ENCODE measurements around the gene EIF2B5. TPM values are rescaled to one million over a fixed set of nuclear protein-coding genes. Genes with fewer than 3 reads are reported as not detected.

The EIF2B5 gene
- total and polyA plus RNA-seq, 9 of the 15 experiments (the other 6 are each of a cell fraction or from before 2014, with no cell fraction given), result 19.1 to 92.4 (median 74.0) TPM

DNA sequence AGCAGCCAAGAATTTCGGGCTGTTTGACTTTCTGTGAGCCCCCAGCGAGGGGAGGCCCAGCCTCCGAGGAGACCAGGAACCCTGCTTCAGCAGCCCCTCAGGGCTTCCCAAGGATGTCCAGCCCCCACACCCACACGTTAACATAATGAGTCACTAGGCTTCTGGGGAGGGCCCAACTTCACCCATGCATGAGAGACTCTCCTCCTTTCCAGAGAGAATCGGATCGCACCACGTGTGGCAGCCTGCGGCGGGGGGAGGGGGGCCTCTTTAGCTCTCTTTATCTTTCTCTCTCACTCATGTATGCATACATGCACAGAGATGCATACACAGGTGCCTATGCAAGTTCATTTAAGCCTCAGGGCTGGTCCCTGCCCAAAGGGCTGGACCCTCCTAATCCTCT lies 36.4 kb downstream of the EIF2B5 start (continued):
- TF ChIP-seq, protein P1, sequence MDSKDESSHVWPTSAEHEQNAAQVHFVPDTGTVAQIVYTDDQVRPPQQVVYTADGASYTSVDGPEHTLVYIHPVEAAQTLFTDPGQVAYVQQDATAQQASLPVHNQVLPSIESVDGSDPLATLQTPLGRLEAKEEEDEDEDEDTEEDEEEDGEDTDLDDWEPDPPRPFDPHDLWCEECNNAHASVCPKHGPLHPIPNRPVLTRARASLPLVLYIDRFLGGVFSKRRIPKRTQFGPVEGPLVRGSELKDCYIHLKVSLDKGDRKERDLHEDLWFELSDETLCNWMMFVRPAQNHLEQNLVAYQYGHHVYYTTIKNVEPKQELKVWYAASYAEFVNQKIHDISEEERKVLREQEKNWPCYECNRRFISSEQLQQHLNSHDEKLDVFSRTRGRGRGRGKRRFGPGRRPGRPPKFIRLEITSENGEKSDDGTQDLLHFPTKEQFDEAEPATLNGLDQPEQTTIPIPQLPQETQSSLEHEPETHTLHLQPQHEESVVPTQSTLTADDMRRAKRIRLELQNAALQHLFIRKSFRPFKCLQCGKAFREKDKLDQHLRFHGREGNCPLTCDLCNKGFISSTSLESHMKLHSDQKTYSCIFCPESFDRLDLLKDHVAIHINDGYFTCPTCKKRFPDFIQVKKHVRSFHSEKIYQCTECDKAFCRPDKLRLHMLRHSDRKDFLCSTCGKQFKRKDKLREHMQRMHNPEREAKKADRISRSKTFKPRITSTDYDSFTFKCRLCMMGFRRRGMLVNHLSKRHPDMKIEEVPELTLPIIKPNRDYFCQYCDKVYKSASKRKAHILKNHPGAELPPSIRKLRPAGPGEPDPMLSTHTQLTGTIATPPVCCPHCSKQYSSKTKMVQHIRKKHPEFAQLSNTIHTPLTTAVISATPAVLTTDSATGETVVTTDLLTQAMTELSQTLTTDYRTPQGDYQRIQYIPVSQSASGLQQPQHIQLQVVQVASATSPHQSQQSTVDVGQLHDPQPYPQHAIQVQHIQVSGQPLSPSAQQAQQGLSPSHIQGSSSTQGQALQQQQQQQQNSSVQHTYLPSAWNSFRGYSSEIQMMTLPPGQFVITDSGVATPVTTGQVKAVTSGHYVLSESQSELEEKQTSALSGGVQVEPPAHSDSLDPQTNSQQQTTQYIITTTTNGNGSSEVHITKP (IDR thresholded peaks at IDR 0.05; ENCODE audit: partially characterized antibody), result peak; percentile 84
- TF ChIP-seq HDAC3 (IDR thresholded peaks at IDR 0.05; ENCODE audit: borderline replicate concordance, partially characterized antibody) (no peak), KLF6 (CRISPR knock-in tag; IDR thresholded peaks at IDR 0.05; ENCODE audit: borderline replicate concordance) (no peak), ILK (tag; IDR thresholded peaks at IDR 0.05; ENCODE audit: borderline replicate concordance, low read depth) (no peak), ADNP (tag; IDR thresholded peaks at IDR 0.05) (no peak), ZNF316 (IDR thresholded peaks at IDR 0.05) (no peak), CREB5 (CRISPR knock-in tag; IDR thresholded peaks at IDR 0.05) (no peak), ZBTB7A (IDR thresholded peaks at IDR 0.05; ENCODE audit: borderline replicate concordance, control insufficient read depth, low read depth, low read length) (peak; percentile 81; the same call in 1 of the 2 replicates), ZNF583 (CRISPR knock-in tag; IDR thresholded peaks at IDR 0.05) (no peak), NFYB (IDR thresholded peaks at IDR 0.05; ENCODE audit: extremely low read depth, insufficient read length) (no peak), DIDO1 (tag; IDR thresholded peaks at IDR 0.05; ENCODE audit: low read depth) (no peak), ZNF239 (CRISPR knock-in tag; IDR thresholded peaks at IDR 0.05) (no peak), ZNF57 (CRISPR knock-in tag; IDR thresholded peaks at IDR 0.05) (no peak), TFAP4 (CRISPR knock-in tag; IDR thresholded peaks at IDR 0.05; ENCODE audit: borderline replicate concordance) (no peak; the same call in 1 of the 2 replicates), MAX (CRISPR knock-in tag; IDR thresholded peaks at IDR 0.05) (peak; percentile 57)
- TF ChIP-seq, protein P2, sequence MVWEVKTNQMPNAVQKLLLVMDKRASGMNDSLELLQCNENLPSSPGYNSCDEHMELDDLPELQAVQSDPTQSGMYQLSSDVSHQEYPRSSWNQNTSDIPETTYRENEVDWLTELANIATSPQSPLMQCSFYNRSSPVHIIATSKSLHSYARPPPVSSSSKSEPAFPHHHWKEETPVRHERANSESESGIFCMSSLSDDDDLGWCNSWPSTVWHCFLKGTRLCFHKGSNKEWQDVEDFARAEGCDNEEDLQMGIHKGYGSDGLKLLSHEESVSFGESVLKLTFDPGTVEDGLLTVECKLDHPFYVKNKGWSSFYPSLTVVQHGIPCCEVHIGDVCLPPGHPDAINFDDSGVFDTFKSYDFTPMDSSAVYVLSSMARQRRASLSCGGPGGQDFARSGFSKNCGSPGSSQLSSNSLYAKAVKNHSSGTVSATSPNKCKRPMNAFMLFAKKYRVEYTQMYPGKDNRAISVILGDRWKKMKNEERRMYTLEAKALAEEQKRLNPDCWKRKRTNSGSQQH (CRISPR knock-in tag; IDR thresholded peaks at IDR 0.05), result no peak
- TF ChIP-seq, protein P3, sequence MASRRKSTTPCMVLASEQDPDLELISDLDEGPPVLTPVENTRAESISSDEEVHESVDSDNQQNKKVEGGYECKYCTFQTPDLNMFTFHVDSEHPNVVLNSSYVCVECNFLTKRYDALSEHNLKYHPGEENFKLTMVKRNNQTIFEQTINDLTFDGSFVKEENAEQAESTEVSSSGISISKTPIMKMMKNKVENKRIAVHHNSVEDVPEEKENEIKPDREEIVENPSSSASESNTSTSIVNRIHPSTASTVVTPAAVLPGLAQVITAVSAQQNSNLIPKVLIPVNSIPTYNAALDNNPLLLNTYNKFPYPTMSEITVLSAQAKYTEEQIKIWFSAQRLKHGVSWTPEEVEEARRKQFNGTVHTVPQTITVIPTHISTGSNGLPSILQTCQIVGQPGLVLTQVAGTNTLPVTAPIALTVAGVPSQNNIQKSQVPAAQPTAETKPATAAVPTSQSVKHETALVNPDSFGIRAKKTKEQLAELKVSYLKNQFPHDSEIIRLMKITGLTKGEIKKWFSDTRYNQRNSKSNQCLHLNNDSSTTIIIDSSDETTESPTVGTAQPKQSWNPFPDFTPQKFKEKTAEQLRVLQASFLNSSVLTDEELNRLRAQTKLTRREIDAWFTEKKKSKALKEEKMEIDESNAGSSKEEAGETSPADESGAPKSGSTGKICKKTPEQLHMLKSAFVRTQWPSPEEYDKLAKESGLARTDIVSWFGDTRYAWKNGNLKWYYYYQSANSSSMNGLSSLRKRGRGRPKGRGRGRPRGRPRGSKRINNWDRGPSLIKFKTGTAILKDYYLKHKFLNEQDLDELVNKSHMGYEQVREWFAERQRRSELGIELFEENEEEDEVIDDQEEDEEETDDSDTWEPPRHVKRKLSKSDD (conservative IDR thresholded peaks at IDR 0.05; ENCODE audit: low read length), result no peak
